NCI-H128 (cell line): ENCODE data around the gene STARD13.

Experiments used
- DNase-seq: peaks from one replicate; lab custom pipeline; 2025; ENCODE audit not compliant: unreplicated experiment; lab: John Stamatoyannopoulos, UW

Gene STARD13

GRCh38 chr13:33123066-33123859, 162.3 kb downstream of the STARD13 start:
- DNase-seq, result no peak

DNA sequence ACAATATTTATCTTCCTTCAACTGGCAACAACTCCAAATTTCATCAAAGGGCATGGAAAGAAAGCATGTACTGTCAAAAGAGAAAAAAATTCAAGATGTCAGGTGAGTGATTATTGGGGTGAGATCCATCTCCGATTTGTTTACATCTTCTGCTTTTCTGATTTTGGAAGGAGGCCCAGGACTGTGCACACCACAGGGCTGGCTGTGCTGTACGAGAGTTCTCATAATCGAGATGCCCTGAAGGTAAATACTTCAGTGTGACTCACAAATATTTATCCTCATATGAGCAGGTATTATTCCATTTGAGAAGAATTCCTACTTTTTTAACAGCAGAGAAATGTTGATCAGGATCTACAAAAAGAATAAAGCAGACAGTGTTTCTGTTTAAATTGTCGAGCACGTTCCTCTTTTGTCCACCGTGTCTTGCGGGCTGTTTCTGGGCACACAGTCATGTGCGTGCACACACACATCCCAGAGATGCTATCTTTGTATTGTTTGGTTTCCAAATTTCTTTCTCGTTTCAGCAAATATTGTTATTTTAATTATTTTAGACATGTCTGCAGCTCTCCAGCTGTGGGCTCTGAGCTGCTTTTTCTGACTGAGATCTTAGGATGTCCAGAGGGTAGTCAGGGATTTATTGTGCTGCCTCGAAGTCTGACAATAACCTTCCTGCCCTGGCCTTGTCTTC, 165.6 kb downstream of the STARD13 start:
- DNase-seq, result no peak

- no peak for DNase-seq
Measured at GRCh38 chr13:33119022-33119781, 166.4 kb downstream of the STARD13 start.

DNA sequence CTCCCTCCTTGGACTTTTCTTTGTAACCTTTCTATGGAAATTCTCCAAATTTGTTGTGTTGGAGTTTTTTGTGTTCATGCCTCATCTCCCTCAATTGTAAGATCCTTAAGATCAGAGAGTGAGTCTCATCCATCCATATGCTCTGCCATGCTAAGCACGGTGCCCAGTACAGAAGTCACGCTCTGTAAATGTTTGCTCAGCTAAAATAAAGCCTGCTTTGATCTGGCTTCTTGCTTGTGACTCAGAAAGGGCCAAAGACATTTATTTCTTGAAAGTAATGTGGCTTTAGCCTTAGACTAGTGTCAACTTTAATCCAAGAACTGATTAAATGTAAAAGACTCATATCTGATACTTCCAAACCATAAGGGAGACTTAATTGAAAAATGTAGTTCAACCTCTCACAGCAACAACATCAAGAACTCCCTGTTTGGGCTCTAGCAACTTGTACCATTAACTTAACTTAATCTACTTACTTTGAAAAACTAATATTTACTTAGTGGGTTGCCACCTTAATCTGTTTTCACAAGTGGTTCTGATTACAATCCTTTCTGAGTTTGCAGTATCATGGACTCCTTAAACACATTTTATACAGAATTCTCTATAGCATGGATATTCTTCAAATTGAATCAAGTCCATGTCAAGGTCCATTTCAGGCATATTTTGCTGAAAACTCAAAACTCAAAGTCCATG, 169.1 kb downstream of the STARD13 start:
- no peak for DNase-seq

DNA sequence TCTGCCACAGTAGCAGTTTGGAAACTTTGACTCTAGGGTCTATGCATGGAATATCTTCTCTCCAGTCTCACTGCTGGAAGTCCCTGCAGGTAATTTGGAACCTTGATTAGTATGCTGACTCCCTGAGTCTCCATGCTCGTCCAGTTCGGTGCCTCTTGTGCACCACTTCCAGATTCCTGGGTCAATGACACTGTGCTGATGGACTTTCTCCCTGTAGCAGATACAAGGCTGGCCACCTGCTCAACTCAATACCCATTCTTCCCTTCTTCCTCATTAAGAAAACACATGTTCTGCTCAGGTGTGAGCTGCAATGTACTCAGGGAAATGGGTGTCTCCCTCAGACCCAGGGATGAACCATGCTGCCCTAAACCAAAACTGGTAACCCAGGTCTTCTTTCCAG, 170.3 kb downstream of the STARD13 start:
- no peak for DNase-seq

- DNase-seq, result no peak
Measured at GRCh38 chr13:33114146-33114545, 171.4 kb downstream of the STARD13 start.

GRCh38 chr13:33112766-33113165, 172.8 kb downstream of the STARD13 start:
- DNase-seq, result no peak

GRCh38 chr13:33111414-33112110, 174.0 kb downstream of the STARD13 start:
- DNase-seq, result no peak

DNA sequence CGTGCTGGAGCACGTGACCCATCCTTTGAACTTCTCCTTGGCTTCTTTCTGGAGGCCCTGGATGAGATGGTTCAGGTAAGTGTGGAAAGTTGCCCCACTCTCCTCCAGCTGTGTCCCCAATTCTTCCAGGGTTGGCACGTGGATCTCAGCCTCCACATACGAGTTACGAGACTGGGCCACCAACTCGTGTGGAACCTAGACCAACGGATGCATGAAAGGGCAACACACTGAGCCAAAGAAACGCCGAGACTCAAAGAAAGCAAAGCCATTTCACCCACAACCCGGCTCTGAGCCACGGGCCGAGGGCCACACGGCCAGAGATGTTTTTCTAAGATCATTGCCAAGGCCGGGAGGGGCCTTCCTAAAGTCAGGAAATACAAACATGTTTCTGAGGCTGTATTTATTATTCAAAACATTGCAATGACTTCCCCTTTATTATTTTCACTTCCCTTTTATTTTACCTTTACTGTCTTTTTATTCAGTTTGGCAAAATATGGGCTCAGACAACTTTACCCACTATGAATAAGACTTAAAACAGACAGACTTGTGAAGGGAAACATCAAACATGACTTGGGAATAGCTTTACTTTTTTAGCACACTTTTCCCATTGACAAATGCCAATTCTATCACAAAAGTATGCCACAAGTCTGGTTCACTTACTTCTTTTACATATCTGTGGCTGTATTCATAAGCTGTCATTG, 174.7 kb downstream of the STARD13 start:
- DNase-seq, result no peak

DNA sequence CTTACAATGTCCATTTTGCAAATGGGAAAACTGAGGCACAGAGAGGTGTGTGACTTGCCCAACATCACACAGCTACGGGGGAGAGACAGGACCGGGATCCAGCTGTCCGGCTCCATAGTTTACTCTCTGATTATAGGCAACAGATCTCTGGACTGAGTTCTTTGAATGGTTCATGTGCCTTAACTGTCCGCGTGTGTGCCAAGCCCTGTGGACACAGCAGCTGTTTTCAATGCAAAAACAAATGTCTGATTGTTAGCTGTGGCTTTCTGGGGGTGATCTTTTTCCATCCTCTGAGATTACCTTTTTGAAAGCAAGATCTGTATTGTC, 175.2 kb downstream of the STARD13 start:
- DNase-seq, result no peak

DNA sequence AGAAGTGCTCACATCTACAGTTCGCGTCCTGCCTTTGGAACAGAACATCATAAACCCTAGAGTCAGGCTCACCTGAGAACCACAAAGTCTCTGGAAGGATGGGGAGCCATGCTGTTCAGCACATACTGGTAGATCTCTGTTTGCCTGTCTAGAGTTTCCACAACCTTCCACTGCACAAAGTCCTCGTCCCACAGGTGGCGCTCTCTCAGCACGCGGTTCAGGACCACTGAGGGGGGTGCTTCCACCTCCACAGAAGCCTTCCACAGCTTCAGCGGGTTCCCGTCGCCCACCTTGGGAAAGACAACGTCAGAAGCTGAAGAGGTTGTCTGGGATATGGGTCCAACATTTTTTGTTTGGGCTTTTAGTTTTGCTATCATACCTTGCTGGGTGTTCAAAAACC, 175.8 kb downstream of the STARD13 start:
- DNase-seq, result no peak

DNA sequence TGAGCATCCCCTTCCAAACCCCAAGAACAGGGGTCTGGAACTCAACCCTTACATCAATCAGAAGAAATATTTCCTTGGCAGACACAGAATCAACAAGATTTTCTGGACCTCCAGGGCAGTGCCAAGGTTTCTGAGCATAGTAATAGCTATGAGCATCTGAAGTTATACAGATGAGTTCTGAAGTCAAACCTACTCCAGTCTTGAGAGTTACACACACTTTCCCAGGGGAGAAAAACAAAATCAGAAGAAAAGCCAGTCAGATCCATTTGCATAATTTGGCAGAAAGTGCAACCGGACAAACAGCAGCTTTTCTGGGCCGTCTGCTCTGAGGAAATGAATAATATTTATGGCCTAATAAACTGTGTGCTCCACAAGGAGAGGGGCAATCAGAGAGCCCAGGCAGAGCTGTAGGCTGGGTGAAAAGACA, 176.3 kb downstream of the STARD13 start:
- no peak for DNase-seq

DNA sequence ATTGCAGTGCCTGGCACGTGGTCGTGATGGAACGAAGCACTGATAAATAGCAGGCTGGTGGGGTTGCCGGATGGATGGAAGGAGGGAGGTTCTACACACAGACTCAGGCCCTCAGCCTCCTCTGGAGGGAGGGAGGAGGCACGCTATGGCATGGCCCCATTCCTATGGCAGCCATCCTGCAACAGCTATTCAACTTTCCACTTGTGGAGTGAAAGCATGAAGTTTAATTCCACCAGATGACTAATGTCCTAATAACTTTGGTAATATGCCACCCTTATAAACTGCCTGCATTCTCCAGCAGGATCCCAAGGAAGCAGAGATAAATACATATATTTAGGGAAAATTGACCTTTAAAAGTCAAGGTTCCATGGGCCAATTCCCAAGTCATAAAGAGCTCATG, 176.9 kb downstream of the STARD13 start:
- DNase-seq, result no peak

GRCh38 chr13:33107361-33107760, 178.2 kb downstream of the STARD13 start:
- DNase-seq, result no peak

DNA sequence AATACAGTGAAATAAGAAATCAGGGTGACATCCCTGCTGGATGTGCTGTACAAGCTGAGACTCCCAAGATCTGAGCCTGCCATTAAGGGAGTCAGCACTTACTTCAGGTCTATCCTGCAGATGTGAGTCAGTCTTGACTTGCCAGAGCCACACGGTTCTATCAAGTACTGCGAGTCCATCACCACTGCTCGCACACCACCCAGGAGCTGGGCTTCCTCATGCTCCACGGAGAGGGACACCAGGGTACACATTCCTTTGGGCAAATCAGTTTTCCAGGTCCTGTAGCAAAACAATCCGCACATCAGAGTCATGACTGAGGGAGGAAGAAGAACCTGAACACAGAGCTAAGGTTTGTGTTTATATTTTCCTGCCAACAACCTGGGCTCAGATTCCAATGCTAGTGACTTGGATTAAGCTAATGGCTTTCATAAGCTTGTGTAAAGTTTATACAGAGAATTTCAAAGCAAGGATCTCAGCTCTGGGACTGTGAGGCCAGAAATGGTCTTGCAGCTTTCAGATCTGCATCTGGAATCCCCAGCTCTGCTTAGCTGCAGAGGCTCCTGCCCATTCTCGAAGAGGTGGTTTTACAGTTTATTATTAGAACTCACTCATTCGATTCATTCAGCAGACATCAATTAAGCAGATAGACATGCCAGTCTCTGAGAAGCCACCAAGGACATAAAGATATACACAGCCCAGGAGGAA, 178.7 kb downstream of the STARD13 start:
- no peak for DNase-seq

DNA sequence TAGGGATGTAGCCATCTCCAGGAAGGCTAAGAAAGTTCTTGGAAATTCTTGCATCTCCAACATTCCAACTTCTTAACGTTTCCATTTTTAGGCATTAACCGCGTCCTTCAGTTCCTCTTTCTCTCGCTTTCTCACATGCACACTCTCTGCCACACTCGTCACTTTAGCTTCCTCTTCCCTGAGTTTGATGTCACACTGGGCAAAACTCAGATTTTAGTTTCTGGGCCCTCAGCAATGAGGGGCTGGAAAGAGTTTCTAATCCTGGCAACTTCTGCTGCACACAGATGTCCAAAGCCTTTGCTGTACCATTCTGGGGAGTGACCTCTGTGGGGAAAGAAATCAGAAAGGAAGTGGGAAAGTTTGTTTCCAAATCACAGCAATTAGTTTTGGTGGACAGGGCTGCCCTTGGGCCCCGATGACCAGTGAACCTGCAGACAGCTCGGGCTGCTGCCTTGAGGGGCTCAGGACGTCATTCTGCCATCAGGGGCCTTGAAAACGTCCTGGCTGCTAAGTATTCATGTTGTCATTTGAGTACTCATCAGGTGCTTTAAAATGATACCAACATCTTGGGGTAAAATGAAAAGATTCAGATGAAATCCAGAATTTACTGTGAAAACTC, 180.1 kb downstream of the STARD13 start:
- DNase-seq, result no peak

- DNase-seq, result no peak
Measured at GRCh38 chr13:33103457-33103856, 182.1 kb downstream of the STARD13 start.

GRCh38 chr13:33101835-33102234, 183.7 kb downstream of the STARD13 start:
- DNase-seq, result no peak

DNA sequence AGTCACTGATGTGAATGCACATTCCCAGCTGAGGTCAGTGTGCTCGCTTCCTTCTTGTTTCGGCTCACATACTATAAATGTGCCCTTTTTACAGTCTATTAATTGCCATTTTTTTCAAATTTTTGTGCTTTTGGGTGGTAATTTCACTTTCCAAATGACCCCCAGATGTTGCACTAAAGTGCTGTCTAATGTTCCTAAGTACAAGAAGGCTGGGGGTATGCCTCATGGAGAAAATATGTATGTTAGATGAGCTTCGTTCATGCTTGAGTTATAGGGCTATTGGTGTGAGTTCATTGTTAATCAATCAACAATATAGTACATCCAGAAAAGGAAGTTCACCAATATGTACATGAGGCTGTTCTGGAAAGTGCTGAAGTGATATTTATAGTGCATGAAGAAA, 184.7 kb downstream of the STARD13 start:
- no peak for DNase-seq
